Forelimb muscle (tissue), 1 donor: Measurements from ENCODE around the gene RASL12. TPM values are rescaled to one million over a fixed set of nuclear protein-coding genes. Genes with fewer than 3 reads are reported as not detected.
"Not testable (repeated sequence)": the region's sequence is repeated elsewhere in the genome, so short reads cannot be mapped to it uniquely, and the experiment has no call there.

Experiments used
- DNase-seq: peaks from one replicate; pipeline ENCODE4 v3.0.0-alpha.2; 2013; ENCODE audit warnings: low read depth
- polyA plus RNA-seq: library from polyadenylated mRNA; unstranded; fragments of 120-200 nt; gene quantifications from one replicate; pipeline ENCODE4 v1.2.1, GENCODE V29; 2013; ENCODE audit not compliant: insufficient read length

RASL12 gene
- polyA plus RNA-seq, 1 donor: 12.7 TPM

DNA sequence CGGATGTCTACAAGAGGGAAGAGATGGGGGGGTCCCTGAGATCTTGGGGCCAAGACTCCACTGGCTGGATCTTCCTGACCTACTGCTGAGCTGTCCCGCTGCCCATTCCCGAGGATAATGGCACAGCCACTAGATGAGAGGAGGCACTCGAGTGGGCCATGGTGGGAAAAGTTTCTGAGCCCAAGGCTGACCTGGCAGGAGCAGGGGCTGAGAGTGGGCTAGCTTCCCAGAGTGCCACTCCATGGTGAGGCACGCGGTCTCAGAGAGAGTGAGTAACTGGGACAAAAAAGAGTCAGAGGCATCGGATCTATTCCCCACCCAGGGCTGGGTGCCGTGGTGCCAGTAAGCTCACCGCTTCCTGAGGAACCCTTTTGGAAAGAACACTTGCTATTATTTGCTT is 11.7 kb downstream of the RASL12 start:
- DNase-seq: no peak

DNA sequence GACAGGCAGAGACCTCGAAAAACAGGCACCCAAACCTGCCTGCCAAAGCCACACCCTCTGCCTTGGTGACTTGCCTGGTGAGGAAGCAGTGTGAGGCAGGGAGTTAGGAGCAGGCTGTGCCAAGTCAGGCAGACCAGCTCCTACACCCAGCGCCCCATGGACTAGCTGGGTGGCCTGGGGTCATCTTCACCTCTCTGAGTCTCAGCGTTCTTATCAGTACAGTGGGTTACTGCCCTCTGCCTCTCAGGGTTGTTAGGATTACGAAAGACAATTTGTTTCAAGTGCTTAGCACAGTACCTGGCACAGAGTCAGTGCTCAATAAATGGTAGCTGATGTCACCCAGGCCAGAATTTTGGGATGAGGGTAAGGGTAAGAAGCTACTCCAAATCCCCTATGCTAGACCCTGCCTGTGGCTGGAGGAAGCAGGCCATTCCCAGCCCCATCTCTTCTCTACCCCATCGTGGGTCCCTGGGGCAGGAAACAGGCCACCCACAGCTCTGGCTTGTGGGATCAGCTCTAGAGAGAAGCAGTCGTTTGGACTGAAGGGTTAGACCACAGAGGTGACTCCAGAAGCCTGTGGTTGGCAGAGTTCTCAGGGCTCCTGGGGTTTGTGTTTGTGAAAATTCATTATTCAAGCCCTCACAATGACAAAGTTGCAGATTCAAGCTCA is 12.5 kb downstream of the RASL12 start:
- no peak for DNase-seq

- no peak for DNase-seq
Measured at GRCh38 chr15:65054333-65055200, 13.2 kb downstream of the RASL12 start.

DNA sequence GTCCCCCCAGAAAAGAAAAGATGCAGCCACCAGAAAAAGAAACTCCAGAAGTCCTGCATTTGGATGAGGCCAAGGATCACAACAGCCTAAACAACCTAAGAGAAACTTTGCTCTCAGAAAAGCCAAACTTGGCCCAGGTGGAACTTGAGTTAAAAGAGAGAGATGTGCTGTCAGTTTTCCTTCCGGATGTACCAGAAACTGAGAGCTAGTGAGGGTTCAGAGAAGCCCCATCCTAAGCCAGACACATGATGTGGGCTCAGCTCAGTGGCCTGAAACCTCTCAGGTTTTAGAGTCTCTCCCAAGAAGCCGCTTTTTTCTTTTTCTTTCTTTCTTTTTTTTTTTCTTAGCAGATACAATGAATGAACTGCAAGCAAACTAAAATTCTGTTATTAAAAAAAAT is 14.8 kb downstream of the RASL12 start:
- no peak for DNase-seq

GRCh38 chr15:65051266-65051665 is 16.5 kb downstream of the RASL12 start:
- no peak for DNase-seq

DNA sequence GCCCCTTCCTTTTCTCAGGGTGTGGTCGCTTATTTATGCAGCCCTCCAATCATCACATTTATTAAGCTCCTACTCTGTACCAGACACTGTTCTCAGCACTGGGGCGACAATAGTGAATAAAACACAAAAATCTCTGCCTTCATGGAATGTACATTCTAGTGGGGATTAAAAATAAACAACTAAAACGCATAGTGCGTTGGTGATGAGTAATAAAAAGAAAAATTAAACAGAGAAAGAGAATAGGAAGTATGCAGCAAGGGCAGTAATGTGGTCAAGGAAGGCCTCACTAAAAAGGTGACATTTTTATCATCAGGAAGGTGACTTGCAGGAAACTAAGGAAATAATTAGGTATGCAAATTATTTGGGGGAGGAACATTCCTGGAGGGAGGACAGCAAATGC is 17.5 kb downstream of the RASL12 start:
- no peak for DNase-seq

GRCh38 chr15:65049418-65049840 is 18.4 kb downstream of the RASL12 start:
- peak; percentile 68 for DNase-seq

DNA sequence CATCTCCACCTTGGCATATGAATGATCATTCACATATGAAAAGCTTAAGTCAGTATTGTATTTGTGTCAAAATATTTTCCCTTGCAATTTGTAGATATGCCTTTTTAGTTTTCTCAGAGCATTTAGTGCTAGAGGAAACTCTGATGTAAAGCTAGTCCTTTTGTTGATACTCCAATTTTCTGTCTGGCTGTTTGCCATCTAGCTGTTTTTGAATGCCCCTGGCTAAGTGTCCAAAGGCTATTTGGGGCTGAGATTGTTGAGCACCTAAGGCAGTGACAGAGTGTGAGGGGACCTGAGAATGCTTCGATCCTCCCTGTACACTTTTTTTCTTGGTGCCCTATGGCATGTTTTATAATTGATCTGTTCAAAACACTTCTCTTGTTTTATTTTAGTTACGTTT is 19.6 kb downstream of the RASL12 start:
- DNase-seq: no peak

- DNase-seq: no peak
Measured at GRCh38 chr15:65044724-65045481, 22.9 kb downstream of the RASL12 start, which contains the start of gene SLC51B. Gene SLC51B, plus strand, starts transcription at chr15:65045387. Its CDS starts 4,618 bp downstream, at chr15:65050005.

DNA sequence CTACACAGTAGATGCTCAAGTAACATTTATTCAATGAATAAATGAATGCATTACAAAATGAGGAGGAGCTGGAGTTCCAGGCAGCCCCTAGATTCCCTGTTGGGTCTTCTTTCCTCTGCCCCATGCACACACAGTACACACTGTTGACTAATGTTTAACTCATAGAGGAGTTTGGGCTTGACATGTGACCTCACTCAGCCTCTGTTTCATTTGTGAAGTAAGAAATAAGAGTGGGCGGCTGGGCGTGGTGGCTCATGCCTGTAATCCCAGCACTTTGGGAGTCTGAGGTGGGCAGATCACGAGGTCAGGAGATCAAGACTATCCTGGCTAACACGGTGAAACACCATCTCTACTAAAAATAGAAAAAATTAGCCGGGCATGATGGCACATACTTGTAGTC is 23.6 kb downstream of the RASL12 start:
- DNase-seq: not testable (repeated sequence)

DNA sequence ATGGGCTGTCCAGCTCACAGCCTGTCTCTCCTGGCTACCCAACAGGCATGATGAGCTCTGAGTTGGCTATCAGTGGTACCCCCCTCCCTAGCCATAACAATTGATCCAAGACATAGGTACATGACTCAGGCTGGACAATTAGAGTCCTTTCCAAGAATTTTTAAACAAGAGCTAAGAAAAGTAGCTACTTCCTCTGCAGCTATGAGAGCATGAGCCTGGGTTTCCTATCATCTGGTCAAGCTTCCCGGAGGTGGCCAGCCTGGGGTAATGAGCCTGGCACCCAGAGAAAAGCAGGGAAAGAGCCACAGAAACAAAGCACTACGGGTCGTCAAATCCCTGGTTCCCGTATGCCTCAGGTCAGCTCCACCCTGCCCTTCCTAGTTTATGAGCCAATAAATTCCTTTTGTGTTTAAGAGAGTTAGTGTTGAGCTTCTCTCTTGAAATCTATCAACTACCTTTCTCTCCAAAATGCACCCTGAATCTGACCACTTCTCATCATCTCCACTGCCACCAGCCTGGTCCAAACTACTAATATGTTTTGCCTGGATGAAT is 24.9 kb downstream of the RASL12 start:
- DNase-seq: no peak

- DNase-seq: no peak
Measured at GRCh38 chr15:65041787-65042186, 26.0 kb downstream of the RASL12 start.

- no peak for DNase-seq
Measured at GRCh38 chr15:65040461-65040860, 27.3 kb downstream of the RASL12 start.

- no peak for DNase-seq
Measured at GRCh38 chr15:65038836-65039235, 29.0 kb downstream of the RASL12 start.

- no peak for DNase-seq
Measured at GRCh38 chr15:65038428-65038827, 29.4 kb downstream of the RASL12 start.

DNA sequence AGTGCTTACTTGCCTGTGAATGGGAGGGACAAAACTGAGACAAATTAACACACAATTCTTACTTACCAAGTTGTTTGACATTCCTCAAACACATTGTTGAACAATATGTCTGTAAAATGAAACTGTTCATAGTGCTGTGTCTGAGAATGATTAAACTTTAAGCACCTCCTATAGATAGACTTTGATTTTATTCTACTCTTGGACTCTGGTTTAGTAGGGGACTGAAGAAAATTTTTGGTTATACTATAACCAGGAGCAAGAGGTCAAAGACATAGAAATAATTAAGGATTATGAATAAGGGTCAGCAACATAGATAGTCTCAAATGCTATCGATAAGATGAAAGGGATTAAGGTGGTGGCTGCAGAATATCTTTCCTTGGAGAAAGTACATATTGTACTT is 30.5 kb downstream of the RASL12 start:
- DNase-seq: no peak

GRCh38 chr15:65034719-65035118 is 33.1 kb downstream of the RASL12 start:
- no peak for DNase-seq

DNA sequence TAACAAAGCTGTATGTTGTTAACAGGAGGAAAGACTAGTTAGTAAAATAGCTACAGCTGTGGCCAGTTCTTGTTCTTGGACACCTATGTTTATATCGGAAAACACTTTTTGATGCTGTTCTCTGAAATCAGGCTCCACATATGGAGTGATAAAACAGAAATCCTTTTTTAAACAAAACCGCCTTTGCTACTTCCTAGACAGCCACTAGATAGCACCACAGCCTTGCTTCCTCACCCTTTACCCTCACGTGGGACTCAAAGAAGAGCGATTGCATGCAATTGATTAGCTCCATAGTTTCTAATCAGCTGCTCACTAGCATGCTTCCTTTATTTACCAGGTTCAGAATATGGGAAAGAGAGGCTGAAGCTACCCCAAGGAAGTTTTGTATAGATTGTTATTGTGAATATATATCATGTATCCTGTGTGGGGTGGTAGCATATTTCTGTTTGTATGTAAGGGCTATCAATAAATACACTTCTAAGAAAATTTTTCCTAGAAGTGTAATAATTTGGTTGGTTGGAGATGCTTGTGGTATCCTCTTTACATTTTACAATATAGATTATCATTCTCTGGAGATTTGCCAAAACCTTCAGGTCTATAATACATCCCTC is 34.0 kb downstream of the RASL12 start:
- DNase-seq: no peak

- DNase-seq: no peak
Measured at GRCh38 chr15:65032801-65033537, 34.8 kb downstream of the RASL12 start.

DNA sequence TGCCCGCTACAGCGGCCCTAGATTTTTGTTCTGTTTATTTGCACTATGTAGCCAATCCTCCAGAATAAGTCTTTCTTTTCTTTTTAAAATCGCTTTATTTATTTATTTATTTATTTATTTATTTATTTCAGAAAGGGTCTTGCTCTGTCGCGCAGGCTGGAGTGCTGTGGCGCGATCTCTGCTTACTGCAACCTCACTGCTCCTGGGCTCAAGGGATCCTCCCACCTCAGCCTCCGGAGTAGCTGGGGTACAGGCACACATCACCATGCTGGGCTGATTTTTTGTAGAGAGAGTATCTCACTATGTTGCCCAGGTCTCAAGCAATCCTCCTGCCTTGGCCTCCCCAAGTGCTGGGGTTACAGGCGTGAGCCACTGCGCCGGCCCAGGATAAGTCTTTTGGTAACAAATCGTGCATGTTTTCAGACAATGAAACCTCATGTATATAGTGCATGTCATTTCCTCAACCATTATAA is 38.0 kb downstream of the RASL12 start:
- no peak for DNase-seq
